Stimulated activated CD8-positive, alpha-beta memory T cell treated with anti-CD3 and anti-CD28 coated beads, Interleukin-15, amount 100 ng/mL, for 48 hours (primary cell): Measurements from ENCODE around the gene RAI14.
"Not testable (repeated sequence)": the region's sequence is repeated elsewhere in the genome, so short reads cannot be mapped to it uniquely, and the experiment has no call there.

Source experiments
- DNase-seq, 2 donors: peaks; one replicate each; pipeline ENCODE4 v3.0.0-alpha.2; 2020; ENCODE audit warnings: low read depth in 2 of 2

Gene RAI14

GRCh38 chr5:34699155-34700077, 43.3 kb downstream of the RAI14 start:
- DNase-seq, result no peak

- no peak for DNase-seq
These were observed 43.9 kb downstream of the RAI14 start for GRCh38 chr5:34700078-34700452.

- not testable (repeated sequence) for DNase-seq
These were observed 45.3 kb downstream of the RAI14 start for GRCh38 chr5:34701442-34701841.

GRCh38 chr5:34703767-34704713, 47.9 kb downstream of the RAI14 start:
- DNase-seq, result no peak

- DNase-seq, result no peak
These were observed 50.0 kb downstream of the RAI14 start for GRCh38 chr5:34706084-34706483.

GRCh38 chr5:34707451-34708107, 51.5 kb downstream of the RAI14 start:
- DNase-seq, result no peak

GRCh38 chr5:34708777-34709176, 52.6 kb downstream of the RAI14 start:
- DNase-seq, result no peak

- DNase-seq, result no peak
These were observed 53.9 kb downstream of the RAI14 start for GRCh38 chr5:34709861-34710673.

GRCh38 chr5:34712565-34712964, 56.4 kb downstream of the RAI14 start:
- DNase-seq, result no peak

- no peak for DNase-seq
These were observed 59.6 kb downstream of the RAI14 start for GRCh38 chr5:34715711-34716110.

- DNase-seq, result no peak
These were observed 60.9 kb downstream of the RAI14 start for GRCh38 chr5:34716986-34717385.

- no peak for DNase-seq
These were observed 61.5 kb downstream of the RAI14 start for GRCh38 chr5:34717426-34718327.

GRCh38 chr5:34718516-34718915, 62.4 kb downstream of the RAI14 start:
- no peak for DNase-seq

GRCh38 chr5:34719029-34719428, 62.9 kb downstream of the RAI14 start:
- no peak for DNase-seq

GRCh38 chr5:34721327-34721726, 65.2 kb downstream of the RAI14 start:
- DNase-seq, result no peak

GRCh38 chr5:34722183-34722582, 66.1 kb downstream of the RAI14 start:
- DNase-seq, result no peak

GRCh38 chr5:34724741-34725140, 68.6 kb downstream of the RAI14 start:
- DNase-seq, result no peak

GRCh38 chr5:34727166-34727749, 71.1 kb downstream of the RAI14 start:
- not testable (repeated sequence) for DNase-seq

- DNase-seq, result no peak
These were observed 72.1 kb downstream of the RAI14 start for GRCh38 chr5:34728236-34728635.
